Coronary artery (tissue), 2 donors: ENCODE data around the gene PRKAR2A.
A peak's percentile ranks its signal among the peaks of the same experiment; 100 is the strongest.
"Not testable (repeated sequence)": the region's sequence is repeated elsewhere in the genome, so short reads cannot be mapped to it uniquely, and the experiment has no call there.

Source experiments
- DNase-seq: peaks from one replicate; pipeline ENCODE4 v3.0.0-alpha.2; 2017; ENCODE audit warnings: low spot score
- H3K27ac ChIP-seq, 2 donors: fragments of 200-600 bp; sonication (generic); one replicate each; pipeline ENCODE4 v1.5.1; 2016 to 2019
- H3K4me3 ChIP-seq: fragments of 200-600 bp; sonication (generic); 2 replicates; pipeline ENCODE4 v1.5.1; 2016; ENCODE audit warnings: mild to moderate bottlenecking, moderate library complexity
- CTCF ChIP-seq: fragments of 200-600 bp; sonication (generic); IDR thresholded peaks from one replicate; pipeline ENCODE4 v1.5.1; 2019; ENCODE audit warnings: antibody characterized with exemption

PRKAR2A gene

DNA sequence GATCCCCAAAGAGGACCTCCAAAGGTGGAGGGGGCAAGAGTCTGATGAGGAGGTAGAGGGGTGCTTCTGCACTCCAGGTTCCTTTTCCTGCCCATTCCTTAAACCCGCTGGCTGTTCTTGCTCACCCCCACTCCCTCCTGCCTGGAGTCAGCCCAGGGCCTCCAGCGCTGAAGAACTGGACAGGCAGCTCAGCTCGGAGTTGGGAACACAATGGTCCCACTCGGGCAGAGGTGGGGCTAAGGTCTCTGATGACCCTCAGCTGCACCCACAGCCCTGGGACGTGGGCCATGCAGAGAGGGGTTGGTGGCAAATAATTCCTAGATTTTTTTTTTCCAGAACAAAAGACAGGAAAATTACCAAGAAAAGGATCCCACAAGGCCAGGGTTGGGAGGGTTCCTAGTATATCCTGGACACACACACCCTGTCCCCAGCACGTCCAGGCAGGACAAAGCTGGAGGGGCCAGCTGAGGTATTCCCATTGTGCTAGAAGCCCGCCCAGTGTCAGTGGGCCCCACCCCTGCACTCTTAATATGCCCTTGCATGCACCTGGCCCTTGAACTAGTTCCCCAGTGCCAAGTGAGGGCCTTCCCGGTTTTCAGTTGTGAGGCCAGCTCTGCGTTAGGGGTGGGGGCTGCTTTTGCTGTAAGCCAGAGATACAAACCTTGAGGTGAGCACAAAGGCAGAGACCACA, 108.6 kb downstream of the PRKAR2A start:
- no peak for DNase-seq
- Histone ChIP-seq H3K27ac (peak overlapping the region; percentile 78 to 83), H3K4me3 (peak overlapping the region; percentile 26)
- TF ChIP-seq CTCF: no peak

GRCh38 chr3:48738144-48738536, 109.5 kb downstream of the PRKAR2A start:
- no peak for DNase-seq
- Histone ChIP-seq H3K27ac (peak overlapping the region in 1 of 2 donors; percentile 83), H3K4me3 (no peak overlapping the region)
- TF ChIP-seq CTCF: no peak

GRCh38 chr3:48735075-48735767, 112.5 kb downstream of the PRKAR2A start:
- H3K27ac ChIP-seq, H3K4me3 ChIP-seq, DNase-seq: not testable (repeated sequence)

- DNase-seq, H3K4me3 ChIP-seq, H3K27ac ChIP-seq: not testable (repeated sequence)
Observed at GRCh38 chr3:48734541-48734940, 113.1 kb downstream of the PRKAR2A start.

DNA sequence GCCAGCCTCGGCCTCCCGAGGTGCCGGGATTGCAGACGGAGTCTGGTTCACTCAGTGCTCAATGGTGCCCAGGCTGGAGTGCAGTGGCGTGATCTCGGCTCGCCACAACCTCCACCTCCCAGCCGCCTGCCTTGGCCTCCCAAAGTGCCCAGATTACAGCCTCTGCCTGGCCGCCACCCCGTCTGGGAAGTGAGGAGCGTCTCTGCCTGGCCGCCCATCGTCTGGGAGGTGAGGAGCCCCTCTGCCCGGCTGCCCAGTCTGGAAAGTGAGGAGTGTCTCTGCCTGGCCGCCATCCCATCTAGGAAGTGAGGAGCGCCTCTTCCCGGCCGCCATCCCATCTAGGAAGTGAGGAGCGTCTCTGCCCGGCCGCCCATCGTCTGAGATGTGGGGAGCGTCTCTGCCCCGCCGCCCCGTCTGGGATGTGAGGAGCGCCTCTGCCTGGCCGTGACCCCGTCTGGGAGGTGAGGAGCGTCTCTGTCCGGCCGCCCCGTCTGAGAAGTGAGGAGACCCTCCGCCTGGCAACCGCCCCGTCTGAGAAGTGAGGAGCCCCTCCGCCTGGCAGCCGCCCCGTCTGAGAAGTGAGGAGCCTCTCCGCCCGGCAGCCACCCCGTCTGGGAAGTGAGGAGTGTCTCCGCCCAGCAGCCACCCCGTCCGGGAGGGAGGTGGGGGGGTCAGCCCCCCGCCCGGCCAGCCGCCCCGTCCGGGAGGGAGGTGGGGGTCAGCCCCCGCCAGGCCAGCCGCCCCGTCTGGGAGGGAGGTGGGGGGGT, 113.7 kb downstream of the PRKAR2A start:
- not testable (repeated sequence) for H3K4me3 ChIP-seq, DNase-seq, H3K27ac ChIP-seq

GRCh38 chr3:48727511-48727910, 120.2 kb downstream of the PRKAR2A start:
- Histone ChIP-seq H3K27ac (no peak overlapping the region), H3K4me3 (no peak overlapping the region)
- TF ChIP-seq CTCF: no peak
- no peak for DNase-seq

- DNase-seq, H3K27ac ChIP-seq, H3K4me3 ChIP-seq: not testable (repeated sequence)
Observed at GRCh38 chr3:48725185-48725855, 122.4 kb downstream of the PRKAR2A start.

GRCh38 chr3:48723725-48724124, 123.9 kb downstream of the PRKAR2A start:
- no peak for DNase-seq
- H3K4me3 ChIP-seq: no peak overlapping the region
- TF ChIP-seq CTCF: no peak
- no peak overlapping the region for H3K27ac ChIP-seq

- not testable (repeated sequence) for H3K4me3 ChIP-seq, DNase-seq, H3K27ac ChIP-seq
Observed at GRCh38 chr3:48723293-48723692, 124.4 kb downstream of the PRKAR2A start.
